NCI-H524 treated with DMSO at 0.1 percent for 48 hours (cell line): Measurements from ENCODE around the gene CANX.

Source experiments
- DNase-seq: peaks from one replicate; lab custom pipeline; 2025; lab: John Stamatoyannopoulos, UW

The CANX gene

DNA sequence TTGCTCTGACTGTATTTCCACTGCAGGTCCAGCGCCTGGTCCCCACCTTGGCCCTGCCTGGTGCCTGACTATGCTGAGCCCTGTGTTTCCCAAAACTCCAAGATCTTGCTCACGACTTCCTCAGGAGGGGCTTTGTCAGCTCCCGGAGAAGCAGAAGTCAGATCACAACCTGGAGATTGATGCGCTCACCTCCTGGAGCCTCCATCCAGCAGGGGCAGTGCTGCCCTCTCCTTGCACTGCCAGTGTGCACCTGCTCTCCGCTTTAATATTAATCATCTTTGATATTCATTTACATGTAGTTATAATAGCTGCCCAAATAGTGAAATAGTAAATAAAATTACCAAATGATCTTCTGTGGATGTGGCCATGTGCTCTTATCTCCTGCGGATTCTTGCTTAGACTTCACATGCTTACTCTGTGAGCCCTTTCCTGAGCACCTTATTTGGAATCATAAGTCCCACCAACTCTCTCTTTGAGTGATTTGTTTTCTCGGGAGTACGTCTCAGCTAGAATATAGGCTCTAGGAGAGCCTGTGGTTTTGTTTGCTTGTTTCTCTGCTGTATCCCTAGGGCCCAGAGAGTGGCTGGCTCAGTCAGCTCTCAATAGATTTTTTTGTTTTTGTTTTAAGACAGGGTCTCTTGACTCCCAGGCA lies 51.2 kb downstream of the CANX start:
- DNase-seq: no peak

- DNase-seq: no peak
Observed at GRCh38 chr5:179753971-179754370, 55.2 kb downstream of the CANX start.

GRCh38 chr5:179755022-179755421 lies 56.3 kb downstream of the CANX start:
- DNase-seq: no peak

DNA sequence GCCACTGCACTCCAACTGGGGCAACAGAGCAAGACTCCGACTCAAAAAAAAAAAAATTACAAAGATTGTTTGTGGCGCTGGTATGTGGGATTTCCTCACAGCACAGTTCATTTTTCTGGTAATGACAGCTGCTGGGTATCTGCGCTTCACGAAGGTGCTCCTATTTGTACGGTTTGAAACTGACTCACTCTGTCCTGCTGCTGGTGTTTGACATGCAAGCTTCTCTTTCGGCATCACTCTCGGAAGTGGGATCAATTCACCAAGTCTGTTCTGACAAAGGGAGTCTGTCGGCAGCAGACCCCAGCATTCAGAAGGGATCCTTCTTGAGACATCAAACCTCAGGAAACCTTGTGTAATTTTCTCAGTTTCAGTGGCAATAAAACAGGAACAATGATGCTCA lies 60.2 kb downstream of the CANX start:
- no peak for DNase-seq

- DNase-seq: no peak
Observed at GRCh38 chr5:179759581-179760551, 61.1 kb downstream of the CANX start.

- peak; percentile 32 for DNase-seq
Observed at GRCh38 chr5:179762079-179762780, 63.5 kb downstream of the CANX start.

GRCh38 chr5:179762781-179763176 lies 64.0 kb downstream of the CANX start:
- no peak for DNase-seq

DNA sequence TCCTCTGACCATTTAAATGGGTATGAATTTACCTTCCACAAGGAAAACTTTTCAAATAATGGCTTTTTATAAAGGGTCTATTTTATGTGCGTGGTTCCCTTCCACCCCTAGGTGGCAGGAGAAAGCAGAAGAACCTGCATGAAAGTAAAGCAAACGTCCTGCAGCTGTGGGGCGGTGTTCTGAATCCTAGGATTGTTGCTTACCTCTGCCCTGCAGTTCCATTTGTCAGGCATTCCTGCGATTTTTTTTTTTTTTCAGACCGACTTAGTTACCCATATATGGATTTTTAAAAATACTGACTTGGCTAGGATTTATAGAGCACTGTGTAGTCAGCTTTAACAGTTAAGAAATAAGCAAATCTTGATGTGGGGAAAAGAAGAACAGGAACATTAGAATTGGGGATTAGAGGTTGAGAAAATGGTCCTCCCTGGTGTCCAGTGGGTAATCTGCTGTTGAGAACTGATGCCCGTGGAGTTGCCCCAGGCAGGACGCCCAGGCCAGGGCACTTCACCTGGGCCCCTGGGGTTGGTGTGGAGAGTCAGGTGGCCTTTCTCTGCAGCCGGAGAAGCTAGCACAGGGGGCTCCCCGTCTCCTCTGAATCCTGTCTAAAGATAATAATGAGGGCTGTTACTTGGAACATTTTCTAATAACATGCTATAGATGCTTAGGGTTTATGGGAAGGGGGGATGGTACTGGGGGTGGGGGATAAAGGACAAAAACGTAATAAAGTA lies 64.6 kb downstream of the CANX start:
- no peak for DNase-seq

DNA sequence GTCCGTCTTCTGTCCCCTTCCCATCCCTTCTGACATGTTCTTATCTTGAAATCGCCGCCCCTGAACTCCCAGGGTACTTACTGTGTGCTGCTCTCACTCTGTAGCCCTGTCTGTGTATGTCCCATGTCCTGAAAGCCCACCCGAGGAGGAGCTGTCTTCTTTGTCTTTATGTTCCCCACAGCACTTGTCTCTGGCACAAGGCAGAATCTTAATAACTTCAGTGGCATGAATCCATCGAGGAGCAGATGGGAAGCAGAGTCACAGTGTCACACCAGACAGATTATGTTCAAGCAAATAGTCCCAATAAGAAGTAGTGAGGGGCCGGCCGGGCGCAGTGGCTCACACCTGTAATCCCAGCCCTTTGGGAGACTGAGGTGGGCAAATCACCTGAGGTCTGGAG lies 65.3 kb downstream of the CANX start:
- DNase-seq: no peak

- DNase-seq: no peak
Observed at GRCh38 chr5:179765400-179765799, 66.6 kb downstream of the CANX start.

DNA sequence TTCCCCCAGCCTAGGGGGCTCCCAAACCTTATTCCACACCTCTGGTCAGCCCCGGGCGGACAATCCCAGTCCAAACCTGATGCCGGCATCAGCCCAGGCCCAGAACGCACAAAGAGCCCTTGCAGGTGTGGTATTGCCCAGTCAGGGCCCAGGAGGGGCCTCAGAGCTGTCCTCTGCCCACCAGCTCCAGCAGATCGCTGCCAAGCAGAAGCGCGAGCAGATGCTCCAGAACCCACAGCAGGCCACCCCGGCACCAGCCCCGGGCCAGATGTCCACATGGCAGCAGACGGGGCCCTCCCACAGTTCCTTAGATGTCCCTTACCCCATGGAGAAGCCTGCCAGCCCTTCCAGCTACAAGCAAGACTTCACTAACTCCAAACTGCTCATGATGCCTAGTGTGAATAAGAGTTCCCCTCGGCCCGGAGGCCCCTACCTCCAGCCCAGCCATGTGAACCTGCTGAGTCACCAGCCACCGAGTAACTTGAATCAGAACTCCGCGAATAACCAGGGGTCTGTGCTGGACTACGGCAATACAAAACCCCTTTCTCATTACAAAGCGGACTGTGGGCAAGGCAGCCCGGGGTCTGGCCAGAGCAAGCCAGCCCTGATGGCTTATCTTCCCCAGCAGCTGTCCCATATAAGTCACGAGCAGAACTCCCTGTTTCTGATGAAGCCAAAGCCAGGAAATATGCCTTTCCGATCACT lies 67.4 kb downstream of the CANX start:
- DNase-seq: no peak

DNA sequence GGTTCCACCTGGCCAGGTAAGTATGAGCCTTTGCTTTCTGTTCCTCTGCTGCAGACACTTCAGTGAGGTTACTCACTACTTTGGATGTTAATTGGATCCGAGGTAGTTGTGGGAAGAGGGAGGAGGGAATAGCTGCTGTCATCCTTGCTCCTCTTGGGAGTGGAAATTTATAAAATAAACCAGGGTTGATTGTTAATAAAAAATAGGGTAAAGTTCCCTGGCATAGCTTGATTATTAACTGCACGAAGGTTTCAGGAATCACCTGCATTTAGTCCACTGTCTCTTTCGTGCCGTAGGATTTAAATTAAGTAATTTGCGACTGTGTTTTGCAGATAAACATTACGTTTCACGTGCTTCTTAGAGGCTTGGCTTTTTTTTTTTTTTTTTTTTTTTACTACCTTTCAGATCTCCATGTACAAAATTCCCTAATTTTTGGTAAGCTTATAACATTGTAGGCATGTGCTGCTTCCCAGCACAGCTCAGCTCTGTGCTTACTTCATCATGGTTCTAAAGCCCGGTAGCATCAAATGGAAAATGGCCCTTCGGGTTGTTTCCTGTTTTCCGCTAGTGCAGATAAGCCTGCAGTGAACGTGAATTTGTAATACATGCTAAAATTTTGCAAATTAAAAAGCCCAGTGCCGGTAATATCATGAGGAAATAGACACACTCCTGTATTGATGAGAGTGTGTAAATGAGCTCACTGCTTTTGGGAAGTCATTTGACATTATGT lies 68.1 kb downstream of the CANX start:
- no peak for DNase-seq

DNA sequence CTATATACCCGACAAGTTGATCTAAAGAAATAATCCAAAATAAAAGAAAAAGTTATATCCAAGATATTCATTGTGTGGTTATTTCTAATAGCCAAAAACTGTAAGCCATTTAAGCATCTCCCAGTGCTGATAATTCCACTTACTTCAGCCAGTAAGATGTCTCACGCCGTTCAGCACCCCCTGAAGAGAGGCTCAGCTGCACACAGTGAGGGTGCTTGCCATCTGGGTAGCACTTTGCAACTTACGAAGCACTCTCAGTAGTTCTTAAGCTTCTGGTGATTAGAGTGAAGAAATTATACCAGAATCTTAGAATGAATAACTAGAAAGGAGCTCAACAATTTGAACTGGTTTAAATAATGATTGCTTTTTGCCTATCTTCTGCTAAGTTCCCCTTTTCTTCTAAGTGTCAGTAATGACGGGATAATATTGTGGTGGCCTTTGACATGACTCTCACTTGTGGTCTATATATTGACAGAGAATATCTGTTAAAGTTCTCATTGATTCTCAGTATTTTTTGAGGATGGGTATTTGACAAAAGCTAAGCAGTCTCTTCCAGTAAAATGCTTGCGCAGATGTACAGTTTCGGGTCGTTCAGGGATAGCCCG lies 68.8 kb downstream of the CANX start:
- no peak for DNase-seq

DNA sequence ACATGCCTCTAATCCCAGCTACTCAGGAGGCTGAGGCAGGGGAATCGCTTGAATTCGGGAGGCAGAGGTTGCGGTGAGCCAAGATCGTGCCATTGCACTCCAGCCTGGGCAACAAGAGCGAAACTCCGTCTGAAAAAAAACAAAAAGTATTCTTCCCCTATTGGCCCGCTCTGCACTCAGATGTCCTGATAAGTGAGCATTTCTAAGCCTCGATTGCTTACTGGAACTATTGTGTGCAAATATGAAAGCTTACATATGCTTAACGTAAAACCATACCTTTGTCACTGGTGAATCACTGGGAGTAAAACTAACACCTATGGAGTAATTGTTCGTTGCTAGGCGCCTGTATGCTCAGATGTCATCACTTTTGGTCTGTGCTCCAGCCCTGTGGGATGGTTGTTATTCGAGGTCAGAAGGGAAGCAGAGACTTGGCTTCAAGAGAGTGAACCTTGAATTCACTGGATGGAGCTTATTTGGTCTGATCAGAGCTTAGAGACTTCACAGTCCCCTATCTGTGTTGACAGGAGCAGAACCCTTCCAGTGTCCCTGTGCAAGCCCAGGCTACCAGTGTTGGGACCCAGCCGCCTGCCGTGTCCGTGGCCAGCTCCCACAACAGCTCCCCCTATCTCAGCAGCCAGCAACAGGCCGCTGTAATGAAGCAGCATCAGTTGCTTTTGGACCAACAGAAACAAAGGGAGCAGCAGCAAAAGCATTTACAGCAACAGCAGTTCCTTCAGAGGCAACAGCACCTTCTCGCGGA lies 69.7 kb downstream of the CANX start:
- DNase-seq: no peak

DNA sequence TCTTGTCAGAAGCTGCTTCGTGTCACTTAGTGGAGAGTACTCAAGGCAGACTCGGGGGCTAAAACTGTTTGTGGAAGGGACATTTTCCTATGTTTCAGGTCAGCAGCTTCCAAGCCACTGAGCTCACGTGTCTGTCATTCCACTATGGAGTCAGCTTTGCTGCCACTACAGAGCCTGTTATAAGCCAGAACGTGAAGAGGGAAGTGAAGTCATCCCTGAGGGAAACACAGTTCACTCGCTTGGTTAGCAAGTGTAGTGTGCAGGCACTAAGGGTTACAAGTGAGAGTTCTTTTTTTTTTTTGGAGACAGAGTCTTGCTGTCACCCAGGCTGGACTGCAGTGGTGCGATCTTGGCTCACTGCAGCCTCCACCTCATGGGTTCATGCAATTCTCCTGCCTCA lies 70.5 kb downstream of the CANX start:
- no peak for DNase-seq

GRCh38 chr5:179769796-179770195 lies 71.0 kb downstream of the CANX start:
- no peak for DNase-seq

- DNase-seq: no peak
Observed at GRCh38 chr5:179771311-179771895, 72.6 kb downstream of the CANX start.

DNA sequence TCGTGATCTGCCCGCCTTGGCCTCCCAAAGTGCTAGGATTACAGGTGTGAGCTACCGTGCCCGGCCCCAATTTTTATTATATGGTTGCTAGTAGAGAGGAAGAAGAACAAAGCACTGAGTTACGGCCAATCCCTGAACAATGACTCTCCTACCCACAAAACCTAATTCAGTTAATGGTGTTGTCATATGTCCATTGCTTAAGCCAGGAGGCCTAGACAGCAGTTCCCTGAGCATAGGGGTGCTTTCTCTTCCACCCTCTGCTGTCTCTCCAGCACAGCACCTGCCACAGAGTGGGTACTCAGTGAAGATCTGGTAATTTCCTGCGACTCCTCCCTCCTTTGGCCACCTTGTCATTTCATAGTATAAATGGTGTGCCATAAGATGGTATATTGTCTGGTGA lies 73.6 kb downstream of the CANX start:
- no peak for DNase-seq

DNA sequence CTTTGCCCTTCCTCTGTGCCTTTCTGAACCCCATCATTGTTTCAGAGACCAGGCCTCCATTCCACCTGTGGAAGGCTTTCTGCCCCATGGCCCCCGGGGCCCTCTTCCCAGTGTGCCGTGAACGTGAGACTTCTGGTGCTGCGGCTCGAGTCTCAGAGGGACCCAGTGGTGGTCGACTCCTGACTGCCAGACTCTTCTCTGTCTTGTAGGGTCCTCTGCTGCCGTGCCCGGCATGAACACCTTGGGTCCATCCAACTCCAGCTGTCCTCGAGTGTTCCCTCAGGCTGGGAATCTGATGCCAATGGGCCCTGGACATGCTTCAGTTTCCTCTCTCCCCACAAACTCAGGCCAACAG lies 74.9 kb downstream of the CANX start:
- no peak for DNase-seq
